GM12878 (cell line): ENCODE measurements around the gene HMCN1. TPM values are rescaled to one million over a fixed set of nuclear protein-coding genes. Genes with fewer than 3 reads are reported as not detected.

Experiments used
- ATAC-seq: fragments of 200-7000 bp; cut with Tn5 transposase; 3 replicates; pipeline ENCODE4 v1.9.1; 2020; ENCODE audit warnings: mild to moderate bottlenecking, moderate library complexity
- BruUV-seq: library from RNA; stranded (reverse); fragments of 400-500 nt; replicated peaks from 2 replicates; lab custom pipeline; 2021; lab: Mats Ljungman, UMichigan
- CTCF ChIA-PET: fragments of 300-600 bp; sonication (Branson Sonifier 250); formaldehyde crosslinking; extraction: SDS; loops from one replicate; lab custom pipeline; 2021; ENCODE audit warnings: inconsistent platforms; lab: Yijun Ruan, JAX
- POLR2A ChIA-PET: fragments of 350-600 bp; formaldehyde crosslinking; extraction: SDS; loops from one replicate; lab custom pipeline; 2021; ENCODE audit warnings: inconsistent platforms; lab: Charles Lee
- RAD21 ChIA-PET: fragments of 300-600 bp; sonication (Branson Sonifier 250); formaldehyde crosslinking; loops from one replicate; lab custom pipeline; 2023; ENCODE audit warnings: antibody characterized with exemption; ENCODE audit not compliant: unreplicated experiment; lab: Charles Lee
- SMC1A ChIA-PET: fragments of 300-600 bp; sonication (Branson Sonifier 250); formaldehyde crosslinking; loops from one replicate; lab custom pipeline; 2023; ENCODE audit not compliant: unreplicated experiment, uncharacterized antibody; lab: Charles Lee
- DNase-seq: peaks from one replicate; pipeline ENCODE4 v3.0.0-alpha.2; 2011; ENCODE audit warnings: low read depth, low spot score
- FAIRE-seq: peaks from 3 replicates; lab custom pipeline; 2011; peaks lifted over from hg19 to GRCh38; lab: Jason Lieb, UNC
- H2AFZ ChIP-seq: 2 replicates; pipeline ENCODE4 v1.6.0; 2011; ENCODE audit warnings: low read depth, low read length, control low read depth; ENCODE audit not compliant: control insufficient read depth
- H3K27ac ChIP-seq: 2 replicates; pipeline ENCODE4 v1.5.1; 2011; ENCODE audit warnings: control low read depth; ENCODE audit not compliant: control insufficient read depth, insufficient read depth
- H3K27me3 ChIP-seq, 2 experiments: replicated peaks in 1 of 2; 2 replicates each; pipeline versions ENCODE4 v1.6.0 to v1.6.1; 2011; ENCODE audit warnings: low read length in 1 of 2; ENCODE audit not compliant: control insufficient read depth in 2 of 2, insufficient read depth in 2 of 2
- H3K36me3 ChIP-seq, 2 experiments: 2 replicates each; pipeline ENCODE4 v1.5.1; 2011; ENCODE audit warnings: low read length in 1 of 2; ENCODE audit not compliant: control insufficient read depth in 2 of 2, insufficient read depth in 2 of 2
- H3K4me1 ChIP-seq: 2 replicates; pipeline ENCODE4 v1.6.1; 2011; ENCODE audit warnings: mild to moderate bottlenecking, low read length, moderate library complexity, mixed read lengths; ENCODE audit not compliant: control insufficient read depth, insufficient read depth
- H3K4me2 ChIP-seq: 2 replicates; pipeline ENCODE4 v1.6.0; 2011; ENCODE audit warnings: control low read depth; ENCODE audit not compliant: control insufficient read depth, insufficient read depth
- H3K4me3 ChIP-seq: fragments of 200-600 bp; sonication (generic); 2 replicates; pipeline ENCODE4 v1.5.1; 2016
- H3K79me2 ChIP-seq: 2 replicates; pipeline ENCODE4 v1.6.0; 2011; ENCODE audit warnings: low read length; ENCODE audit not compliant: control insufficient read depth, insufficient read depth
- H3K9ac ChIP-seq: 2 replicates; pipeline ENCODE4 v1.8.0; 2011; ENCODE audit warnings: low read length, control low read depth, mixed read lengths; ENCODE audit not compliant: control insufficient read depth, insufficient read depth
- H3K9me3 ChIP-seq: replicated peaks from 3 replicates; pipeline ENCODE4 v1.5.1; 2011; ENCODE audit warnings: mild to moderate bottlenecking, low read length; ENCODE audit not compliant: control insufficient read depth, insufficient read depth
- H4K20me1 ChIP-seq: 2 replicates; pipeline ENCODE4 v1.6.0; 2011; ENCODE audit not compliant: control insufficient read depth, insufficient read depth
- CBX3 ChIP-seq: fragments of 200-600 bp; sonication (generic); IDR thresholded peaks from 2 replicates; pipeline ENCODE4 v1.6.1; 2016; ENCODE audit warnings: low read depth, borderline replicate concordance
- EED ChIP-seq: sonication (generic); IDR thresholded peaks from 2 replicates; pipeline ENCODE4 v1.6.1; 2016; ENCODE audit warnings: antibody characterized with exemption, low read depth
- EZH2 ChIP-seq: IDR thresholded peaks from 2 replicates; pipeline ENCODE4 v1.6.1; 2012; ENCODE audit warnings: low read depth, mild to moderate bottlenecking, control low read depth, inconsistent platforms, low read length, borderline replicate concordance; ENCODE audit not compliant: control insufficient read depth
- HDAC2 ChIP-seq: fragments of 200-600 bp; sonication (generic); IDR thresholded peaks from 2 replicates; pipeline ENCODE4 v1.6.1; 2017
- HDAC6 ChIP-seq: fragments of 200-600 bp; sonication (generic); IDR thresholded peaks from one replicate; pipeline ENCODE4 v1.8.0; 2017; ENCODE audit warnings: antibody characterized with exemption; ENCODE audit not compliant: unreplicated experiment
- IKZF1 ChIP-seq: fragments of 450-650 bp; conservative IDR thresholded peaks from 2 replicates; pipeline ENCODE4 v1.6.1; 2017; ENCODE audit warnings: antibody characterized with exemption, mild to moderate bottlenecking
- IRF4 ChIP-seq: IDR thresholded peaks from 2 replicates; pipeline ENCODE4 v1.6.1; 2011; ENCODE audit warnings: low read depth, low read length
- MEF2A ChIP-seq: IDR thresholded peaks from 2 replicates; pipeline ENCODE4 v1.6.1; 2011; ENCODE audit warnings: low read depth, mild to moderate bottlenecking, low read length, moderate library complexity; ENCODE audit not compliant: insufficient read depth
- MYC ChIP-seq: IDR thresholded peaks from 2 replicates; pipeline ENCODE4 v1.6.1; 2011; ENCODE audit warnings: mild to moderate bottlenecking, low read length, moderate library complexity, inconsistent platforms; ENCODE audit not compliant: insufficient read depth, insufficient replicate concordance, insufficient read length, severe bottlenecking
- POLR2AphosphoS2 ChIP-seq: IDR thresholded peaks from 2 replicates; pipeline ENCODE4 v1.6.1; 2011; ENCODE audit warnings: low read depth, mild to moderate bottlenecking, low read length, improper control_type of control experiment, moderate library complexity
- POLR2AphosphoS5 ChIP-seq: IDR thresholded peaks from 2 replicates; pipeline ENCODE4 v1.6.1; 2011; ENCODE audit warnings: mild to moderate bottlenecking, low read length, inconsistent platforms
- TCF12 ChIP-seq: IDR thresholded peaks from 2 replicates; pipeline ENCODE4 v1.6.1; 2011; ENCODE audit warnings: low read depth, mild to moderate bottlenecking, low read length
- ZSCAN29 ChIP-seq: fragments of 450-650 bp; IDR thresholded peaks from 2 replicates; pipeline ENCODE4 v1.6.1; 2017; ENCODE audit warnings: mild to moderate bottlenecking, moderate library complexity
- WGBS: methylation state at CpG from one replicate; pipeline ENCODE4 v1.1.6; 2016; ENCODE audit warnings: low lambda C conversion rate; ENCODE audit not compliant: insufficient replicate concordance, insufficient coverage; ENCODE audit errors: missing lambda C conversion rate; 5-methylcytosine and 5-hydroxymethylcytosine counted together
- in situ Hi-C: fragments of 300-500 bp; cut with MboI; formaldehyde crosslinking; loops from 9 replicates; pipeline ENCODE4 v1.14.3; 2018; ENCODE audit warnings: mixed read lengths
- intact Hi-C: fragments of 100-400 bp; cut with micrococcal nuclease; formaldehyde crosslinking; loops from one replicate; pipeline ENCODE4 v1.14.2; 2022; ENCODE audit not compliant: unreplicated experiment
- polyA plus RNA-seq, 11 experiments: library from polyadenylated mRNA; depleted of rRNA in 4 of 11; unstranded in 6 of 11; stranded (reverse) in 5 of 11; fragments of >200 nt; fragmentation: Nextera tagmentation in 4 of 11; fragmentation: Illumina TruSeq in 1 of 11; extraction: Ambion mirVana in 4 of 11; extraction: Trizol in 1 of 11; gene quantifications; 1 replicate in 1 of 11; 2 replicates in 10 of 11; pipeline versions ENCODE4 v1.2.1 to v1.2.3, GENCODE V29; 2011 to 2016; ENCODE audit warnings: inconsistent platforms in 2 of 11, missing spikeins in 2 of 11, low read depth in 1 of 11
- total RNA-seq, 4 experiments: library from RNA; depleted of rRNA in 3 of 4; stranded (reverse); fragments of >200 nt in 3 of 4; fragmentation: Illumina TruSeq in 1 of 4; extraction: Trizol in 1 of 4; gene quantifications; 2 replicates each; pipeline versions ENCODE4 v1.2.1 to v1.2.3, GENCODE V29; 2013 to 2021
- TF ChIP-seq, protein P1 (sequence below): fragments of 150-350 bp; IDR thresholded peaks from 2 replicates; pipeline ENCODE4 v1.6.1; 2016; ENCODE audit warnings: low read depth, low read length
- TF ChIP-seq, protein P2 (sequence below): fragments of 450-650 bp; IDR thresholded peaks from 2 replicates; pipeline ENCODE4 v1.6.1; 2017; ENCODE audit warnings: low read depth, mild to moderate bottlenecking, moderate library complexity
- TF ChIP-seq, protein P3 (sequence below): IDR thresholded peaks from 2 replicates; pipeline ENCODE4 v1.6.1; 2011; ENCODE audit warnings: low read depth, low read length, improper control_type of control experiment, borderline replicate concordance

The HMCN1 gene
- total and polyA plus RNA-seq, 10 of the 15 experiments (the other 5 are each of a cell fraction or from before 2014, with no cell fraction given), result under 0.01 to 0.07 TPM; not detected in 8

DNA sequence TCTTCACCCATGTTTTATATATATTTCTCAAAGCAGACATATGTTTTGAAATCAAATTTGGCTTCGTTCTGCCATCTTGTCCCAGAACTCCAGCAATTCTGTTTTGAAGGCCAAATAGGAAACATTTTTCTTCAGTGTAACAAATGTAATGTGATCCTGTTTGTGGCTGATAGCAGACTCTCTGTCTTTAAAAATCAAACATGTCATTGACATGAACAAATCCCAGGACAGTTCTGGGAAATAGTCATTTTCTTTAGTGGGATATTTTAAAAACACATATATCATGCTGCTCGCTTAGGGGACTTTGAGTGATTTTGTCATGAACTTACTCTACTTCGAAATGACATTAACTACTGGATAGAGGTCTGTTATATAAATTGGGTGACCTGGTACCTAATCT is 51.4 kb downstream of the HMCN1 start:
- Histone ChIP-seq H3K27ac (no peak overlapping the region), H3K27me3 (no peaks in the 10 kb centered on the region), H4K20me1 (no peaks in the 10 kb centered on the region), H3K4me3 (no peak overlapping the region), H2AFZ (no peak overlapping the region), H3K36me3 (no peaks in the 10 kb centered on the region)
- ATAC-seq (no peak), FAIRE-seq (no peak)
- BruUV-seq, result no TSS peak
- POLR2A ChIA-PET, result no interaction called here
- CTCF ChIA-PET, result no interaction called here
- RAD21 ChIA-PET, result no interaction called here
- 2% methylated on average over 3 of the region's 3 CpGs for WGBS
- intact Hi-C loops (no loop called here), in situ Hi-C loops (no loop called here)
- TF ChIP-seq MYC (no peak), TCF12 (no peak), CBX3 (no peak), EZH2 (no peak), EED (no peak), MEF2A (no peak), ZSCAN29 (no peak), IRF4 (no peak), HDAC6 (no peak), POLR2AphosphoS2 (no peak), HDAC2 (no peak), POLR2AphosphoS5 (no peak), IKZF1 (no peak)
- TF ChIP-seq, protein P1, sequence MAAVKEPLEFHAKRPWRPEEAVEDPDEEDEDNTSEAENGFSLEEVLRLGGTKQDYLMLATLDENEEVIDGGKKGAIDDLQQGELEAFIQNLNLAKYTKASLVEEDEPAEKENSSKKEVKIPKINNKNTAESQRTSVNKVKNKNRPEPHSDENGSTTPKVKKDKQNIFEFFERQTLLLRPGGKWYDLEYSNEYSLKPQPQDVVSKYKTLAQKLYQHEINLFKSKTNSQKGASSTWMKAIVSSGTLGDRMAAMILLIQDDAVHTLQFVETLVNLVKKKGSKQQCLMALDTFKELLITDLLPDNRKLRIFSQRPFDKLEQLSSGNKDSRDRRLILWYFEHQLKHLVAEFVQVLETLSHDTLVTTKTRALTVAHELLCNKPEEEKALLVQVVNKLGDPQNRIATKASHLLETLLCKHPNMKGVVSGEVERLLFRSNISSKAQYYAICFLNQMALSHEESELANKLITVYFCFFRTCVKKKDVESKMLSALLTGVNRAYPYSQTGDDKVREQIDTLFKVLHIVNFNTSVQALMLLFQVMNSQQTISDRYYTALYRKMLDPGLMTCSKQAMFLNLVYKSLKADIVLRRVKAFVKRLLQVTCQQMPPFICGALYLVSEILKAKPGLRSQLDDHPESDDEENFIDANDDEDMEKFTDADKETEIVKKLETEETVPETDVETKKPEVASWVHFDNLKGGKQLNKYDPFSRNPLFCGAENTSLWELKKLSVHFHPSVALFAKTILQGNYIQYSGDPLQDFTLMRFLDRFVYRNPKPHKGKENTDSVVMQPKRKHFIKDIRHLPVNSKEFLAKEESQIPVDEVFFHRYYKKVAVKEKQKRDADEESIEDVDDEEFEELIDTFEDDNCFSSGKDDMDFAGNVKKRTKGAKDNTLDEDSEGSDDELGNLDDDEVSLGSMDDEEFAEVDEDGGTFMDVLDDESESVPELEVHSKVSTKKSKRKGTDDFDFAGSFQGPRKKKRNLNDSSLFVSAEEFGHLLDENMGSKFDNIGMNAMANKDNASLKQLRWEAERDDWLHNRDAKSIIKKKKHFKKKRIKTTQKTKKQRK, result no peak
- TF ChIP-seq, protein P2, sequence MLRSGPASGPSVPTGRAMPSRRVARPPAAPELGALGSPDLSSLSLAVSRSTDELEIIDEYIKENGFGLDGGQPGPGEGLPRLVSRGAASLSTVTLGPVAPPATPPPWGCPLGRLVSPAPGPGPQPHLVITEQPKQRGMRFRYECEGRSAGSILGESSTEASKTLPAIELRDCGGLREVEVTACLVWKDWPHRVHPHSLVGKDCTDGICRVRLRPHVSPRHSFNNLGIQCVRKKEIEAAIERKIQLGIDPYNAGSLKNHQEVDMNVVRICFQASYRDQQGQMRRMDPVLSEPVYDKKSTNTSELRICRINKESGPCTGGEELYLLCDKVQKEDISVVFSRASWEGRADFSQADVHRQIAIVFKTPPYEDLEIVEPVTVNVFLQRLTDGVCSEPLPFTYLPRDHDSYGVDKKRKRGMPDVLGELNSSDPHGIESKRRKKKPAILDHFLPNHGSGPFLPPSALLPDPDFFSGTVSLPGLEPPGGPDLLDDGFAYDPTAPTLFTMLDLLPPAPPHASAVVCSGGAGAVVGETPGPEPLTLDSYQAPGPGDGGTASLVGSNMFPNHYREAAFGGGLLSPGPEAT, result no peak
- TF ChIP-seq, protein P3, sequence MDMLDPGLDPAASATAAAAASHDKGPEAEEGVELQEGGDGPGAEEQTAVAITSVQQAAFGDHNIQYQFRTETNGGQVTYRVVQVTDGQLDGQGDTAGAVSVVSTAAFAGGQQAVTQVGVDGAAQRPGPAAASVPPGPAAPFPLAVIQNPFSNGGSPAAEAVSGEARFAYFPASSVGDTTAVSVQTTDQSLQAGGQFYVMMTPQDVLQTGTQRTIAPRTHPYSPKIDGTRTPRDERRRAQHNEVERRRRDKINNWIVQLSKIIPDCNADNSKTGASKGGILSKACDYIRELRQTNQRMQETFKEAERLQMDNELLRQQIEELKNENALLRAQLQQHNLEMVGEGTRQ, result no peak
- TF ChIP-seq, all 136 proteins: peak for 0
- Histone ChIP-seq H3K9me3 (no peaks in the 10 kb centered on the region), H3K4me1 (no peaks in the 10 kb centered on the region), H3K4me2 (no peak overlapping the region), H3K9ac (no peak overlapping the region), H3K79me2 (no peaks in the 10 kb centered on the region)
- SMC1A ChIA-PET, result interaction anchor here (0.6 kb wide), 1 partner anchor 208 kb away, joined by 3 read pairs; no protein-coding TSS in a partner anchor
- no peak for DNase-seq
